Glutamatergic neuron (in vitro differentiated cells): ENCODE results near the gene FYCO1. TPM values are rescaled to one million over a fixed set of nuclear protein-coding genes. Genes with fewer than 3 reads are reported as not detected.

Experiments used
- DNase-seq: peaks from one replicate; pipeline ENCODE4 v3.0.0; 2022
- H3K27ac Mint-ChIP-seq: one replicate; pipeline ENCODE4 v1.8.0; 2020; ENCODE audit warnings: mild to moderate bottlenecking, mixed read lengths, inconsistent platforms; ENCODE audit not compliant: unreplicated experiment
- H3K27me3 Mint-ChIP-seq: one replicate; pipeline ENCODE4 v1.8.0; 2020; ENCODE audit warnings: mild to moderate bottlenecking, moderate library complexity, mixed read lengths, inconsistent platforms; ENCODE audit not compliant: unreplicated experiment
- H3K36me3 Mint-ChIP-seq: one replicate; pipeline ENCODE4 v1.8.0; 2020; ENCODE audit warnings: mild to moderate bottlenecking, mixed read lengths, inconsistent platforms; ENCODE audit not compliant: unreplicated experiment
- H3K4me1 Mint-ChIP-seq: one replicate; pipeline ENCODE4 v1.8.0; 2020; ENCODE audit warnings: mild to moderate bottlenecking, low read depth, mixed read lengths, inconsistent platforms; ENCODE audit not compliant: unreplicated experiment
- H3K4me3 Mint-ChIP-seq: one replicate; pipeline ENCODE4 v1.8.0; 2020; ENCODE audit warnings: mild to moderate bottlenecking, mixed read lengths, inconsistent platforms; ENCODE audit not compliant: unreplicated experiment
- H3K9me3 Mint-ChIP-seq: one replicate; pipeline ENCODE4 v1.8.0; 2020; ENCODE audit warnings: mild to moderate bottlenecking, moderate library complexity, mixed read lengths, inconsistent platforms; ENCODE audit not compliant: unreplicated experiment
- CTCF ChIP-seq: fragments of 200-600 bp; sonication (generic); IDR thresholded peaks from one replicate; pipeline ENCODE4 v1.5.0; 2021; ENCODE audit not compliant: partially characterized antibody, unreplicated experiment
- total RNA-seq: library from RNA; stranded (reverse); fragmentation: NEBNext Ultra II Directional; extraction: Animal tissue kit (Norgen Biotek cat#: 25700); gene quantifications from one replicate; pipeline ENCODE4 v1.2.1, GENCODE V29; 2021; ENCODE audit not compliant: unreplicated experiment

Gene FYCO1
- total RNA-seq, 1 donor from 2014 or later: 3.8 TPM

- Mint-ChIP-seq H3K27me3 (no peaks in the 10 kb centered on the region), H3K9me3 (peaks cover 2% of the 10 kb centered on the region), H3K4me1 (no peaks in the 10 kb centered on the region), H3K27ac (no peak overlapping the region), H3K36me3 (no peaks in the 10 kb centered on the region), H3K4me3 (no peak overlapping the region)
- no peak for DNase-seq
- no peak for TF ChIP-seq CTCF
Measured at GRCh38 chr3:45890405-45890804, 105.2 kb downstream of the FYCO1 start.

DNA sequence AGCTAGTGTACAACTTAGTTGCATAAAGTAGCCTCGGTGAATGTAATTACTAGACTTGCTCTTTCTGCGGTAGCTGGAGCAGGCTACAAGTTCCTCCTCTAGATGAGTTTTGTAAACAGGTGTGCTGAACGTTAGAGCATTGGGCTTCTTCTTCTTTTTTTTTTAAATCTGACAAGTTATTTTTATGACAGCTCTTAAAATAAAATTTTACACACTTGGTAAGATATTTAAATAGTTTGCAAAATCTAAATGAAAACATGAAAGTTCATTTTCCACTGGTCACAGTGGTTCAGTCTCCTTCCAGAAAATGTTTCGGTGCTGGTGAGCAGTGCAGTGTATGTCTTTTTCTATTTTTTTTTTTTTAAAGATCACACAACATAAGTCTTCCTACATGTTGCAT is 106.3 kb downstream of the FYCO1 start:
- peaks cover 2% of the 10 kb centered on the region for H3K9me3 Mint-ChIP-seq
- no peak for DNase-seq
- no peak for TF ChIP-seq CTCF
- H3K4me1 Mint-ChIP-seq: no peaks in the 10 kb centered on the region
- H3K27me3 Mint-ChIP-seq: no peaks in the 10 kb centered on the region
- no peak overlapping the region for H3K27ac Mint-ChIP-seq
- H3K36me3 Mint-ChIP-seq: no peaks in the 10 kb centered on the region
- no peak overlapping the region for H3K4me3 Mint-ChIP-seq

GRCh38 chr3:45887759-45888511 is 107.7 kb downstream of the FYCO1 start:
- no peaks in the 10 kb centered on the region for H3K4me1 Mint-ChIP-seq
- H3K27me3 Mint-ChIP-seq: no peaks in the 10 kb centered on the region

DNA sequence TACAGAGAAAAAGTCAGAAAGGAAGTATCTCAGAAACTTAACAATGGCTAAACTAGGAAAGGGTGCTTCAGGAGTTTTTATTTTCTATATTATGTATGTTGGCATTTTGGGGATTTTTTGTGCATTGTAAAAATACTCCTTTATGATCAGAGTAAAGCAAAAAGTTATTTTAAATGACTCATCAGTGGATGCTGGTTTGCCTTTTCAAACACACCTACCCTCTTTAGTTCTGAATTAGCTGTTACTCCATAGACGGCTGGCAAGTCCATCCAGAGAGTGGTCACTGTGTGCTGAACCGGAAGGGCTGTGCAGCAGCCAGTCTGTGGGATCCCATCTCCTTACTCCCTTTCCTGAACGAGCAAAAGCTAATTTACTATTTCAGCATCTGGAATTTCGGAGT is 108.3 kb downstream of the FYCO1 start:
- Mint-ChIP-seq H3K4me1 (no peaks in the 10 kb centered on the region), H3K4me3 (no peak overlapping the region), H3K9me3 (peaks cover 2% of the 10 kb centered on the region), H3K27ac (no peak overlapping the region), H3K36me3 (no peaks in the 10 kb centered on the region), H3K27me3 (no peaks in the 10 kb centered on the region)
- no peak for DNase-seq
- no peak for TF ChIP-seq CTCF

More at GRCh38 chr3:45887759-45888511, 107.7 kb downstream of the FYCO1 start:
- H3K9me3 Mint-ChIP-seq: peaks cover 2% of the 10 kb centered on the region
- no peak overlapping the region for H3K27ac Mint-ChIP-seq
- no peak for DNase-seq
- H3K36me3 Mint-ChIP-seq: no peaks in the 10 kb centered on the region
- no peak for TF ChIP-seq CTCF
- no peak overlapping the region for H3K4me3 Mint-ChIP-seq

GRCh38 chr3:45885979-45886705 is 109.5 kb downstream of the FYCO1 start, which contains the start of gene CCR9:
Gene CCR9, plus strand, starts transcription at chr3:45886543. Its CDS starts 8,391 bp downstream, at chr3:45894934.
- Mint-ChIP-seq H3K4me1 (no peaks in the 10 kb centered on the region), H3K36me3 (no peaks in the 10 kb centered on the region), H3K9me3 (peaks cover 2% of the 10 kb centered on the region), H3K27ac (no peak within 1 kb of the TSS), H3K4me3 (no peak within 1 kb of the TSS), H3K27me3 (no peaks in the 10 kb centered on the region)
- DNase-seq: no peak
- no peak for TF ChIP-seq CTCF
